BLaER1 treated with 17β-estradiol and CSF1 and Interleukin-3, amounts not matched to agents 10 nM and 100 nM (cell line): ENCODE results near the gene AMTN.

Experiments used
- H3K27ac ChIP-seq, 11 experiments: shearing (Covaris generic); formaldehyde crosslinking; 2 replicates each; pipeline ENCODE4 v1.8.1; 2022
- H3K27me3 ChIP-seq, 11 experiments: shearing (Covaris generic); formaldehyde crosslinking; 2 replicates each; pipeline ENCODE4 v1.8.1; 2022
- H3K36me3 ChIP-seq, 11 experiments: shearing (Covaris generic); formaldehyde crosslinking; 2 replicates each; pipeline ENCODE4 v1.8.1; 2022
- H3K4me1 ChIP-seq, 10 experiments: shearing (Covaris generic); formaldehyde crosslinking; 2 replicates each; pipeline ENCODE4 v1.8.1; 2022
- H3K4me2 ChIP-seq, 11 experiments: shearing (Covaris generic); formaldehyde crosslinking; 2 replicates each; pipeline ENCODE4 v1.8.1; 2022
- H3K4me3 ChIP-seq, 10 experiments: shearing (Covaris generic); formaldehyde crosslinking; 2 replicates each; pipeline ENCODE4 v1.8.1; 2022
- H3K9ac ChIP-seq, 11 experiments: shearing (Covaris generic); formaldehyde crosslinking; 2 replicates each; pipeline ENCODE4 v1.8.1; 2022
- H3K9me3 ChIP-seq, 11 experiments: shearing (Covaris generic); formaldehyde crosslinking; replicated peaks in 1 of 11; 2 replicates each; pipeline ENCODE4 v1.8.1; 2022
- H4K20me1 ChIP-seq, 11 experiments: shearing (Covaris generic); formaldehyde crosslinking; 2 replicates each; pipeline ENCODE4 v1.8.1; 2022
- Cebpa-rat ChIP-seq, 11 experiments: shearing (Covaris generic); IDR thresholded peaks; 2 replicates each; pipeline ENCODE4 v1.8.1; 2022

AMTN gene

GRCh38 chr4:70556856-70557255 lies 38.5 kb downstream of the AMTN start:
- H3K4me3 ChIP-seq: no peak overlapping the region
- no peak for TF ChIP-seq Cebpa-rat (IDR thresholded peaks at IDR 0.05)
- no peak overlapping the region for H3K4me2 ChIP-seq
- H3K4me1 ChIP-seq: peaks cover 0 to 6% (median 0%) of the 10 kb centered on the region in 10 experiments; a peak in 2 of 20 replicates
- H3K27ac ChIP-seq: no peak overlapping the region
- no peaks in the 10 kb centered on the region for H3K27me3 ChIP-seq
- H3K9ac ChIP-seq: no peak overlapping the region
- no peaks in the 10 kb centered on the region for H3K36me3 ChIP-seq
- no peaks in the 10 kb centered on the region for H3K9me3 ChIP-seq
- no peaks in the 10 kb centered on the region for H4K20me1 ChIP-seq

DNA sequence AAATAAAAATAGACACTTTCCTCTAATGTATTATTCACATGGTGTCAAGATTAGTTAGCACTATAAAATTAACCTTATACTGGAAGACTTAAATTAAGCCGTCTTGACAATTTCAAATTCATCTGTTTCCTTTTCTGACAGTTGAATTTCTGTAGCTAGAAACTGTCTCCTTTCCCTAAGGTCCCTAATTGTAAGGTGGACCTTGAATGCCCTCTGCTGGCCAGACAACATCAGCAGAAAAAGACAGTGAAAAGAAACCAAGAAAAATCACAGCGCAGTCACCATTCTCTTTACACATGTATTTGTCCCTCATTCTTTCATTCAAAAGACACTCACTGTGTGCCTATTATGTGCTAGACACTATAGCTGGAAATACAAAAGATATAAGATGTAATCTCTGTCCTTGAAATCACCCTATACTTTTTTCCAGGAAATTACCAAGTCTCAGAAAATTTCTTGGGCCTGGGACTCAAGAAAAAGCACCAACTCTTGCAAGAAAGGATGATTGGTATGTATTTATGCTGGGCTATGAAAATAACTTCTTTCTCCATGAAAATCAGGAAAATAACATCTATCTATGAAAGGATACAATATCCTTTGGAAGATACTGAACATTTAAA lies 41.0 kb downstream of the AMTN start:
- H3K4me2 ChIP-seq: no peak overlapping the region
- H3K9me3 ChIP-seq: no peaks in the 10 kb centered on the region
- peaks cover 0 to 6% (median 0%) of the 10 kb centered on the region in 10 experiments; a peak in 2 of 20 replicates for H3K4me1 ChIP-seq
- H3K27me3 ChIP-seq: no peaks in the 10 kb centered on the region
- H3K27ac ChIP-seq: no peak overlapping the region
- TF ChIP-seq Cebpa-rat (IDR thresholded peaks at IDR 0.05): no peak
- no peak overlapping the region for H3K4me3 ChIP-seq
- no peaks in the 10 kb centered on the region for H3K36me3 ChIP-seq
- no peak overlapping the region for H3K9ac ChIP-seq
- H4K20me1 ChIP-seq: no peaks in the 10 kb centered on the region

DNA sequence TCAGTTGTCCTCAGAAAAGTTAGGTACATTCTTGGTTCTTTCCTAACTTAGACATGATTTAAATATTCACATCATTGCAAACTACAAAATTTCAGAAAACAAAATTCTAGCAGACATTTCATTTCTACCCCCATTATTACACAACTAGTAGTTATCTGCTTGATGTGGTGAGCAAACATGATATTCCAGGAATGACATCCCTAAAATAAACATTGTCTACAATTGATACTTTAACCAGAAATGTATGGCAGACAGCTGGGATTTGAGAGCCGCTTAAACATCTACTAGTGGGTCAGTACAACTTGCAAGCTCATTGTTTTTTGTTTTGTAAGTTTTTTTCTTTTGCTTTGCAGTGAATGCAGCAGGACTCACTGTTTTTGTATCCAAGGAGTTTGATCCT lies 41.6 kb downstream of the AMTN start:
- H3K36me3 ChIP-seq: no peaks in the 10 kb centered on the region
- no peak overlapping the region for H3K4me3 ChIP-seq
- no peak overlapping the region for H3K27ac ChIP-seq
- H4K20me1 ChIP-seq: no peaks in the 10 kb centered on the region
- H3K4me1 ChIP-seq: peaks cover 0 to 6% (median 0%) of the 10 kb centered on the region in 10 experiments; a peak in 2 of 20 replicates
- H3K4me2 ChIP-seq: no peak overlapping the region
- TF ChIP-seq Cebpa-rat (IDR thresholded peaks at IDR 0.05): no peak
- H3K27me3 ChIP-seq: no peaks in the 10 kb centered on the region
- no peak overlapping the region for H3K9ac ChIP-seq
- no peaks in the 10 kb centered on the region for H3K9me3 ChIP-seq

- Histone ChIP-seq H4K20me1 (no peaks in the 10 kb centered on the region), H3K27ac (no peak overlapping the region), H3K4me2 (no peak overlapping the region), H3K9me3 (peaks cover 0 to 6% (median 1%) of the 10 kb centered on the region in 11 experiments; a peak in 4 of 22 replicates), H3K36me3 (no peaks in the 10 kb centered on the region), H3K4me1 (no peaks in the 10 kb centered on the region), H3K27me3 (no peaks in the 10 kb centered on the region), H3K4me3 (no peak overlapping the region), H3K9ac (no peak overlapping the region)
- TF ChIP-seq Cebpa-rat (IDR thresholded peaks at IDR 0.05): no peak
Measured at GRCh38 chr4:70564033-70564432, 45.7 kb downstream of the AMTN start.

DNA sequence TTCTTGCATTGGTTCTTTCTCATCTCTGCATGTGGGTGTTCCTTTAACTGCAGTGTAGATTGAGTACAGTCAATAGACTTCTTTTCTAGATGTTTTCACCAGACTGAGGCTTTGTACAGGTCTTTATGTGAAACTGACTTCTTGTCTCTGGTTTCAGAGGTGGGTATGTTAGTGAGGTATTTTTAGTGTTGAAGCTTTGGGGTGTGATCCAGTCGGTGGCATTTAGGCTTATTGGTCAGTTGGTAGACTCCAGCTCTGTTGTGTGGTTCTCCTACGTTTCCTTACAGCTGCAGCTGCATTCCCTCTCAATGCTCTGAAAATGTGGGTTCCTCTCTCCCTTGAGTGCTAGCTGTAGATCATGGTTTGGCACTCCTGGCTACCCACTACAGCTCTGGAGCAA lies 52.4 kb downstream of the AMTN start:
- Histone ChIP-seq H3K9me3 (peaks cover 0 to 18% (median 9%) of the 10 kb centered on the region in 11 experiments; a peak in 11 of 22 replicates), H3K27me3 (no peaks in the 10 kb centered on the region), H3K9ac (no peak overlapping the region), H3K4me1 (peaks cover 0 to 6% (median 0%) of the 10 kb centered on the region in 10 experiments; a peak in 4 of 20 replicates), H3K36me3 (no peaks in the 10 kb centered on the region), H3K27ac (no peak overlapping the region), H3K4me3 (no peak overlapping the region), H3K4me2 (peak overlapping the region in 3 of 11 experiments; percentile 0 to 10 (median 6); a peak in 3 of 22 replicates), H4K20me1 (no peaks in the 10 kb centered on the region)
- no peak for TF ChIP-seq Cebpa-rat (IDR thresholded peaks at IDR 0.05)

DNA sequence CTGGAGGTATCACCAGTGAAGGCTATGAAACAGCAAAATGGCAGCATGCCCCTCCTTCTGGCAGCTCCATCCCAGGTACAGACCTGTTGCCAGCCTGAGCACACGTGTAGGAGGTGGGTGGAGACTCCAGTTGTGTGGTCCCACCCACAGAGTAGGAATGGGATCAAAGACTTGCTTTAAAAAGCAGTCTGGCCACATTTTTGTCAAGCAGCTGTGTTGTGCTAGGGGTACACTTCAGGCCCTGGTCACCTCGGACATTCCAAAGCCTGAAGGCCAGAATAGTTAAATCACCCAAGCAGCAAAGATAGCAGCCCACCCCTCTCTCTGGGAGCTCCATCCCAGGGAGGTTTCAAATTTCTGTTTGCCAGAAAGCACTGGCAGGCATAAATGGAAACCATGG lies 53.4 kb downstream of the AMTN start:
- no peak overlapping the region for H3K27ac ChIP-seq
- H3K36me3 ChIP-seq: no peaks in the 10 kb centered on the region
- H3K4me3 ChIP-seq: no peak overlapping the region
- H3K9me3 ChIP-seq: peaks cover 0 to 20% (median 7%) of the 10 kb centered on the region in 11 experiments; a peak in 10 of 22 replicates
- no peak overlapping the region for H3K4me2 ChIP-seq
- no peak for TF ChIP-seq Cebpa-rat (IDR thresholded peaks at IDR 0.05)
- H3K9ac ChIP-seq: no peak overlapping the region
- H3K27me3 ChIP-seq: no peaks in the 10 kb centered on the region
- H3K4me1 ChIP-seq: peaks cover 0 to 6% (median 0%) of the 10 kb centered on the region in 10 experiments; a peak in 4 of 20 replicates
- H4K20me1 ChIP-seq: no peaks in the 10 kb centered on the region

GRCh38 chr4:70575964-70576363 lies 57.6 kb downstream of the AMTN start:
- Histone ChIP-seq H4K20me1 (no peaks in the 10 kb centered on the region), H3K9ac (no peak overlapping the region), H3K4me3 (no peak overlapping the region), H3K4me1 (peaks cover 0 to 6% (median 0%) of the 10 kb centered on the region in 10 experiments; a peak in 4 of 20 replicates), H3K4me2 (no peak overlapping the region), H3K27me3 (no peaks in the 10 kb centered on the region), H3K36me3 (no peaks in the 10 kb centered on the region), H3K9me3 (peaks cover 0 to 5% (median 0%) of the 10 kb centered on the region in 11 experiments; a peak in 2 of 22 replicates), H3K27ac (no peak overlapping the region)
- no peak for TF ChIP-seq Cebpa-rat (IDR thresholded peaks at IDR 0.05)

DNA sequence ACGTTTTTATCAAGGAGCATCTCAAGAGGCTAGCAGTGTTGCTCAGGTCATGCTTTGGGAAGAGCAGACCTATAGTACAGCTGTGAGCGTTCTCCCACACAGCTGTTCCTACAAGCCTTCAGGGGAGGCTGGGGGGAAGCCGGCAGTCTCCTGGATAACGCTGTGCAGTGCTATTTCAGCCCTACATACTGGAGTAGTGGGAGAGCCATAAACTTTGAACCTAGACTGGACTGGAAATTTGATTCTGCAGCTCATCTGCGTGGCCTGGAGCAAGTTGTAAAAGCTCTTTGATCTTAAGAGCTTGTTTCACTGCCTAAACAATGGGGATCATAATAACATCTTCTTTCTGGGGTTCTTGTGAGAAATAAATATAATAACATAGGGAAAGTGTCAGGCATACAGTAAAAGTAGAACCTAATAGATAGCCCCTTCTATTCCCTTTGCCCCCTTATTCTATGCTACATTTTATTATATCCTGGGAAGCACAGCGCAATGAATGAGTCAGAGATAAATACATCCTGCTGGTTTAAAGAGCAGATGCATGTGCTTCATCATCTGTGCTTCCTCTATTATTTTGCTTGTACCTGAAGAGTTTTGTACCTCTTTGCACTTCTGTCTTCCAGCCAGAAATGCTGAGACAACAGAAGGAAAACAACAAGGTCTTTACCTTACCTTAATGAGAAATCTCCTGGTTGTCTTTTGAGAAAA lies 59.0 kb downstream of the AMTN start:
- Histone ChIP-seq H3K27ac (no peak overlapping the region), H3K9me3 (0 out of 22 replicates have a peak, but pooled peaks cover 0 to 4% (median 0%) of the 10 kb centered on the region in 11 experiments), H3K27me3 (no peaks in the 10 kb centered on the region), H3K36me3 (no peaks in the 10 kb centered on the region), H3K4me3 (no peak overlapping the region), H3K4me1 (no peaks in the 10 kb centered on the region), H3K9ac (no peak overlapping the region), H4K20me1 (no peaks in the 10 kb centered on the region), H3K4me2 (no peak overlapping the region)
- no peak for TF ChIP-seq Cebpa-rat (IDR thresholded peaks at IDR 0.05)

GRCh38 chr4:70581980-70582379 lies 63.6 kb downstream of the AMTN start:
- Histone ChIP-seq H3K27me3 (no peaks in the 10 kb centered on the region), H3K9ac (no peak overlapping the region), H3K4me2 (no peak overlapping the region), H4K20me1 (no peaks in the 10 kb centered on the region), H3K9me3 (no peaks in the 10 kb centered on the region), H3K4me1 (no peaks in the 10 kb centered on the region), H3K4me3 (no peak overlapping the region), H3K27ac (no peak overlapping the region), H3K36me3 (no peaks in the 10 kb centered on the region)
- TF ChIP-seq Cebpa-rat (IDR thresholded peaks at IDR 0.05): no peak
